Astrocyte of the spinal cord (primary cell): ENCODE measurements around the gene RGS9.
A peak's percentile ranks its signal among the peaks of the same experiment; 100 is the strongest.

Experiments
- DNase-seq: peaks from one replicate; pipeline ENCODE4 v3.0.0; 2011; ENCODE audit warnings: low read depth, low spot score
- H3K4me3 ChIP-seq: 2 replicates; pipeline ENCODE4 v1.5.1; 2011; ENCODE audit warnings: low read depth, mild to moderate bottlenecking, low read length, moderate library complexity
- CTCF ChIP-seq: IDR thresholded peaks from 2 replicates; pipeline ENCODE4 v1.5.1; 2012; ENCODE audit warnings: low read depth, mild to moderate bottlenecking, low read length, inconsistent platforms
- in situ Hi-C: cut with HindIII; loops from 2 replicates; pipeline ENCODE4 v1.10.0; 2017; ENCODE audit warnings: low sequenced_read_pairs

RGS9 gene

GRCh38 chr17:65235284-65235683 is 98.1 kb downstream of the RGS9 start:
- TF ChIP-seq CTCF = no peak
- in situ Hi-C loops = no loop called here
- H3K4me3 ChIP-seq = no peak overlapping the region
- DNase-seq = no peak

GRCh38 chr17:65236321-65236720 is 99.2 kb downstream of the RGS9 start:
- in situ Hi-C loops = no loop called here
- H3K4me3 ChIP-seq = no peak overlapping the region
- no peak for DNase-seq
- no peak for TF ChIP-seq CTCF

GRCh38 chr17:65243838-65244625 is 106.9 kb downstream of the RGS9 start:
- in situ Hi-C loops = no loop called here
- no peak overlapping the region for H3K4me3 ChIP-seq
- peak; percentile 73 for DNase-seq
- no peak for TF ChIP-seq CTCF

- DNase-seq = no peak
- no peak overlapping the region for H3K4me3 ChIP-seq
- in situ Hi-C loops = no loop called here
- TF ChIP-seq CTCF = no peak
Measured at GRCh38 chr17:65246252-65246651, 109.1 kb downstream of the RGS9 start.

- in situ Hi-C loops = no loop called here
- H3K4me3 ChIP-seq = no peak overlapping the region
- no peak for TF ChIP-seq CTCF
- no peak for DNase-seq
Measured at GRCh38 chr17:65249774-65250173, 112.6 kb downstream of the RGS9 start.

- TF ChIP-seq CTCF = no peak
- no peak overlapping the region for H3K4me3 ChIP-seq
- in situ Hi-C loops = no loop called here
- no peak for DNase-seq
Measured at GRCh38 chr17:65254166-65254565, 117.0 kb downstream of the RGS9 start.

- in situ Hi-C loops = no loop called here
- DNase-seq = no peak
- TF ChIP-seq CTCF = no peak
- H3K4me3 ChIP-seq = no peak overlapping the region
Measured at GRCh38 chr17:65259281-65259680, 122.1 kb downstream of the RGS9 start.
